ENCODE measurements around the gene CLUH.
"Not testable (repeated sequence)": the region's sequence is repeated elsewhere in the genome, so short reads cannot be mapped to it uniquely, and the experiment has no call there.

The CLUH gene

GRCh38 chr17:2701161-2701995 lies 10.2 kb downstream of the CLUH start:
- no peak for DNase-seq (ENCODE audit: low spot score)

- no peak for DNase-seq (ENCODE audit: low spot score)
These were observed 10.9 kb downstream of the CLUH start for GRCh38 chr17:2700491-2701141.

- no peak for DNase-seq (ENCODE audit: low spot score)
These were observed 11.5 kb downstream of the CLUH start for GRCh38 chr17:2700030-2700490.

DNA sequence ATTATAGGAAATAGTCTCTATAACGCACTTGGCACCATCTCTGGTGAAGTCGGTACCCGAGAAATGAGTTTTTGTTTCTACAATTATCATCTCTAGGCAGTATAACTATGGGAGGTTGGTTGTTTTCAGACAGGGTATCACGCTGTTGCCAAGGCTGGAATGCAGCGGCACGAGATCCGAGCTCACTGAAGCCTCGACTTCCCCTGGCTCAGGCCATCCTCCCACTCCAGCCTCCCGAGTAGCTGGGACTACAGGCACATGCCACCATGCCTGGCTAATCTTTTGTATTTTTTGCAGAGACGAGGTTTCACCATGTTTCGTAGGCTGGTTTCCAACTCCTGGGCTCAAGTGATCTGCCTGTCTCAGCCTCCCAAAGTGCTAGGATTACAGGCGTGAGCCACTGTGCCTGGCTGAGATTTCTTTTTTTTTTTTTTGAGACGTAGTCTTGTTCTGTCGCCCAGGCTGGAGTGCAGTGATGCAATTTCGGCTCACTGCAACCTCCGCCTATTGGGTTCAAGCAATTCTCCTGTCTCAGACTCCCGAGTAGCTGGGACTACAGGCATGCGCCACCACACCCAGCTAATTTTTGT lies 12.3 kb downstream of the CLUH start:
- not testable (repeated sequence) for DNase-seq (ENCODE audit: low spot score)

DNA sequence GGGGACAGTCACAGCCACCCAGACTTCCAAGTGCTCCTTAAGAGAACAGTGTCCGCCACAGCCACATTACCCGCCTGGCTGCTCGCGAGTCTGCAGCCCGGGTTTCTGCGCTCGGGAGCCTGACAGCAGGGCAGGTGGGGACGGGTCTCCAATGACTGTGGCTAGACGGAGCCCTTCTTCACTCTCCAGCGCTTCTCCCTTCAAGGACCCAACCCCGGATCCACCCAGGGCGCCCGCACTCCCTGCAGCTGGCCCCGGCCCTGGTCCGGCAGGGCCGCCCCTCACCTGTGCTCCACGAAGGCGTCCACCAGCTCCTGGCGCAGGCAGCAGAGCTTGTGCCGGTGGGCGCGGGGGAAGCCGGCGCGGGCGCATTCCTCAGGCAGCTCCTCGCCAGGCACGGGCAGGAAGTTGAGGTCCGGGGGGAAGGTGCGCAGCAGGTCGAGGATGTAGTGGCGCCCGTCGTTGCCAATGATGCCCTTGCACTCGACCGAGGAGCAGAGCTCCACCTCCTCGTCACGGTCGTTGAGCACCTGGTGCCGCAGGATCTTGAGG lies 13.9 kb downstream of the CLUH start:
- no peak for DNase-seq (ENCODE audit: low spot score)

- DNase-seq (ENCODE audit: low spot score), result no peak
These were observed 15.4 kb downstream of the CLUH start for GRCh38 chr17:2695961-2696760.

DNA sequence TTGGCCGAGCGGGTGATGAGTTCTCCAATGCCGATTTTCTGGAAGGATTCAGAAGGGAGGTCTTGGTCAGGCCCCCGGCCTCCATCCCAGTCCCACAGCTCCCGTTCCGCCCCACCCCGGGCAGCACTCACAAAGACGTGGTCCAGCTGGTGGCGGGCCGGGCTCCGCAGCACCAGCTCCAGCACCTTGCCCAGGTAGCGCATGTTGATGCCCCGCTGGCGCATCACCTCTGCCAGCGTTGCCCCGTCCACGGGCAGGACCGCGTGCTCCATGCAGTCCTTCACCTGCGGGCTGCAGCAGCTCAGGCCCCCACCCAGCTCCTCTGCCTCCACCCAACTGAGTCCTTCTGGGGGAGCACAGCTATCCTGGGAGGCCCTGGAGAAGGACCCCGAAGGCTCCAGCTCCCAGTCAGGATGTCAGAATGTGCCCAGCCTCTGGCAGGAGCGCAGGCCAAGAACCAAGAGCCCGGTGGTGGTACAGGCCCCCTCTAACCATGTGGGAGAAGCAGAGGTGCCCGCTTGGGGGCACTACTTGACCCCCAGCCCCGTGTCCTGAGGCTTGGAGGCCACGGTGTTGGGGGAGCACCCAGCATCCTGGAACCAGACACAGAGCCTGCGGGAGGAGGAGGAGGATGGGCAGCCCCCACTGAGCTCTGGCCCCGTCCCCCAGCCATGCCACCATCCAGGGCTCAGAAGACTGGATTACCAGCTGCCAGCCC lies 16.2 kb downstream of the CLUH start:
- no peak for DNase-seq (ENCODE audit: low spot score)

DNA sequence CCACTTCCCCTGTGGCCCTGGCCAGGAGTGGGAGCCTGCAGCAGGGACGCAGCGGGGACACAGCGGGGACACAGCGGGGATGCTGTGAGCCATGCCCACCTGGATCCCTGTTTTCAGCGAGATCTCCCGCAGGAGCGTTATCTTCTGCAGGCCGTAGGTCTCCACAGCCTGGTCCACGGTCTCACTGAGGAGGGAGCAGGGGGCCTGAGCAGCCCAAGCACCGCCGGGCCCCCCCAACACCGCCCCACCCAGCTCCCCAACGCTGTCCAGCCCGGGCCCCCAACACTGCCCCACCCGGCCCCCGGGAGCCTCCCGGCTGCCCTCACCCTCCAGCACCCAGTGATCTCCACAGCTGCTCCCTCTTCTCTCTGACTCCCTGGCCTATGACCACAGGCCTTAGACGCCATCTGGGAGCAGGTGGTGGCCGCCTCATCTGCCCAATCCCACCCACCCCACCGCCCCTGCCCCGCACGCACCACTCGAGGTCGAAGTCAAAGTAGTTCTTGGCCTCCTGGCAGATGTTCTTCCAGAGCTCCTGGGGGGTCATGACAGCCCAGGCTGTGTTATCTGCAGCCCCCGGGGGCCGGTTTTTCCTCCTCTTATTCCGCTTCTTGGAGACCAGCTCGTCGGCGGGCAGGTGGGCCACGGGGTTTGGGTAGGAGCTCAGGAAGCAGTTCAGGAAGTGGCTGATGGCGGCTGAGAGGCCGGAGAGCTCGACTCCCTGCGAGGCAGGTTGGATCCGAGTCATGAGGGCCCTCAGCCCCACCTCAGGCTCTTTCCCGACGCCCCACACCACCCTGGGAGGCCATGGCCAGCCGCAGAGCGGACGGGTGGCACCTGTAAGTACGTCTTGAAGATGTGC lies 17.0 kb downstream of the CLUH start:
- no peak for DNase-seq (ENCODE audit: low spot score)

GRCh38 chr17:2693561-2694380 lies 17.8 kb downstream of the CLUH start:
- DNase-seq (ENCODE audit: low spot score), result no peak

DNA sequence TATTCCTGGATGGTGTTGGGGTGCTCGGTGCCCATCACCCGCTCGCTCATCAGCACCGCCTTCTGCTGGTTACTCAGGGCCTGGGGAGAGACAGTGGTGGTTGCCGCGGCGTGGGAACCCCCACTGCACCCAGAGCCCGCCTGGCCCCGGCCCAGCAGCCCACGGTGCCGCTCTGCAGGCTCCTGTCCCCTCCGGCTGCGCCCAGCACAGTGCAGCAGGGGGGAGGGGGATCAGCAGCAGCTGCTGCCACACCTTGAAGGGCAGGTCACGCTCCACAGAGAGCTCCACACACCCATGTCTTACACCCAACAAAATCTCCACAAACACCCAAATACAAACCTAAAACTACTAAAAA lies 18.8 kb downstream of the CLUH start:
- no peak for DNase-seq (ENCODE audit: low spot score)

DNA sequence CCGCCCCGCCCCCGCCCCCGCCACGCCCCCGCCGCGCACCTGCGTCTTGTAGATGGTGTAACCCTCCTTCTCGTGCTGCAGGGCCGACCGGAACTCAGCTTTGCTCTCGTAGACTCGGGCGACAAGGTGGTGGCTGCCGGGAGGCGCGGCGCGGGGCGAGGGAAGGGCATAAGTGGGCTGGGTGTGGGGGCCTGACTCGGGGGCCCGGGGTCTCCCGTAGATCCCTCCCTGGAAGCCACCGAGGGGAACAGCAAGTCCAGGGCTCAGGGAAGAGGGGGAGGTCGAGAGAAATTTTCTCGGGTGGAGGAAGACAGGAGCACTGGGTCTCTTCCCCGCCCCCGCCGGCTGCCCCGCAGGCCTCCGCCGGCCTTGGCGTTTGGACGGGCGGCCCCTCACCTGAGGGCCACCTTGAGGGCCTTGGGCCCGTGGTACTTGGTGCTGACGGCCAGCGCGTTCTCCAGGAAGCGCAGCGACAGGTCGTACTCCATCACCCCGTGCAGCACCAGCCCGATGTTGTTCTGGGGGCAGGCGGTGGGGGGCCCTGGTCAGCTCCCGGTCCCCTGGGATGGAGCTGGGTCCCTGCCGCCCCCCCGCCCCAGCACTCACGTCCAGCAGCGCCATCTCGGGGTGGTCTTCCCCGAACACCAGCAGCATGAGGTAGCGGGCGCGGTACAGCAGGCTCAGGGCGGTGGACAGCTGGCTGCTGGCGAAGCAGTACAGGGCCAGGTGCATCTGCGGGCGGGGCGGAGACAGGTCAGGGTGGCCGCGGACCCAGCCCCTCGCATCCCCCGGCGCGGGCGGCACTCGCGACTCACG lies 19.4 kb downstream of the CLUH start:
- DNase-seq (ENCODE audit: low spot score), result no peak

DNA sequence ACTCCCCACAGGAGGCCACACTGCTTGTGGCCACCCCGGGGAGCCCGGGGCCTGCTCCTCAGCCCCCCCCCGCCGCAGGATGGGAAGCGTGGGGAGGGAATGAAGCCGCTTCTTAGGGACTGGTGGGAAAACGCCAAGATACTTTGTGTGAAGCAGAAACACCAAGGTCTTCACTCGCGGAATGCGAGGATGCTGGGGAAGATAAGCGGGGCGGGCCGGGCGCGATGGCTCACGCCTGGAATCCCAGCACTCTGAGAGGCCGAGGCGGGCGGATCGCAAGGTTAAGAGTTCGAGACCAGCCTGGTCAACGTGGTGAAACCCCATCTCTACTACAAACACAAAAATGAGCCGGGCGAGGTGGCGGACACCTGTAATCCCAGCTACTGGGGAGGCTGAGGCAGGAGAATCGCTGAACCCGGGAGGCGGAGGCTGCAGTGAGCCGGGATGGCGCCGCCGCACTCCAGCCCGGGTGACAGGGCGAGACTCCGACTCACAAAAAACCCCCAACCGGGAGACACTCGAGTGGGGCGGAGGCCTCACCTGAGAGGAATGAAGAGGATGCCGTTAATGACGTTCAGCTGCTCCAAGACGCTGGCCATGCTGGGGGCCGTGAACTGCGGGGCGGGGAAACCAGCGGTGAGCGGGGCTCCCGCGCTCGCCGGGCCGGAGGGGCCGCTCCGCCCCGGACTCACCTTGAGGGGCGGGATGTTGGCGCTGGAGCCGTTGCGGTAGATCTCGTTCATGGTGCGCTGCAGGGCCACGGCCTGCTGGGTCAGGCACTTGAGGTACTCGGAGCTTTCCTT lies 20.3 kb downstream of the CLUH start:
- DNase-seq (ENCODE audit: low spot score), result no peak

- DNase-seq (ENCODE audit: low spot score), result no peak
These were observed 21.1 kb downstream of the CLUH start for GRCh38 chr17:2690165-2691068.

GRCh38 chr17:2689411-2690164 lies 22.0 kb downstream of the CLUH start:
- DNase-seq (ENCODE audit: low spot score), result no peak

DNA sequence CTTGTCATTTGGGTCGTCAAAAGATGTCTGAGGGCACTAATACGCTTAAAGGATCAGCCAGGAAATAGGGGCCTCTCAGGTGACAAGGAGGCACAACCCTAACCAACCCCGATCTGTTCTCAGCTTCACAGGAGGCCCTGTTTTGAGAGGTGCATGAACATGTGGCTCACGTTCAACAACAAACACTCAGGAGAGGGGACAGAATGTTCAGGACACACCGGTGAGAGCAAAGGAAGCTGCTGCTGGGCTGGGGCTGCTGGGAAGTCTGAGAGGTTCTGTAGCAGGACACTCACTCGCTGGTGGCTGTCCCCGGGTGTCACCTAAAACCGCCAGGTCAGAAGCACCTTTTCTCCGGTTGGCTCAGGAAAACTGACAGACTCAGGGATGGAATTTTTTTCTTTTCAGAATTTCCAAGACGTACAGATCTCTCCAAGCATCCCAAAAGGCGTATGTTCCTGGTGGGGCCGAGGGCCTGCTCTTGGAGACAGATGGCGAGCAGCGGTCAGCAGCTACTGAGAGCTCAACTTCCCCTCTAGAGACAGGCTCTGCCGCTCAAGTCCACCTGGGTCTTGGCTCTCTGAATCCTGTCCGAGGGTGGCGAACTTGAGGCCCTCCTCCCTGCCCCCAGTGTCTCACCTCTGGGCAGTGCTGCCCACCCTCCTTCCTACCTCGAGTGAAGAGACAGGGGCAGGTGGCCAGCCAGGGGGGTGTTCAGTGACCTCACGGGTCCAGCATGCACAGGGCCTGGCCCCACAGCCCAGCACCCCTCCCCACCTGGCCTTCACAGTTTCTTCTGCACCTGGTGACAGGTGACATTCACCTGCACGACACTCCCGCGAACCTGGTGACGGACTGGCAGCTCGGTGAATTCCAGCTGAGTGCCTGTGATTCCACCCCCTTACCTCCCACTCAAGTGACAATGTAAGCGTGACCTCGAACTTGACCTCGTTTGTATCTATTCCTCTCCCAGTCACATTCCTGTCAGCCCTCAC lies 22.9 kb downstream of the CLUH start:
- DNase-seq (ENCODE audit: low spot score), result no peak

All from germinal center (tissue), 1 donor.